Stimulated activated CD8-positive, alpha-beta memory T cell treated with anti-CD3 and anti-CD28 coated beads, Interleukin-4, amount 100 ng/mL, for 4 hours (primary cell): ENCODE results near the gene GOLPH3.

Experiments
- DNase-seq, 2 donors: peaks; one replicate each; pipeline ENCODE4 v3.0.0-alpha.2; 2020; ENCODE audit warnings: low read depth in 2 of 2, low spot score in 1 of 2

GOLPH3 gene

DNA sequence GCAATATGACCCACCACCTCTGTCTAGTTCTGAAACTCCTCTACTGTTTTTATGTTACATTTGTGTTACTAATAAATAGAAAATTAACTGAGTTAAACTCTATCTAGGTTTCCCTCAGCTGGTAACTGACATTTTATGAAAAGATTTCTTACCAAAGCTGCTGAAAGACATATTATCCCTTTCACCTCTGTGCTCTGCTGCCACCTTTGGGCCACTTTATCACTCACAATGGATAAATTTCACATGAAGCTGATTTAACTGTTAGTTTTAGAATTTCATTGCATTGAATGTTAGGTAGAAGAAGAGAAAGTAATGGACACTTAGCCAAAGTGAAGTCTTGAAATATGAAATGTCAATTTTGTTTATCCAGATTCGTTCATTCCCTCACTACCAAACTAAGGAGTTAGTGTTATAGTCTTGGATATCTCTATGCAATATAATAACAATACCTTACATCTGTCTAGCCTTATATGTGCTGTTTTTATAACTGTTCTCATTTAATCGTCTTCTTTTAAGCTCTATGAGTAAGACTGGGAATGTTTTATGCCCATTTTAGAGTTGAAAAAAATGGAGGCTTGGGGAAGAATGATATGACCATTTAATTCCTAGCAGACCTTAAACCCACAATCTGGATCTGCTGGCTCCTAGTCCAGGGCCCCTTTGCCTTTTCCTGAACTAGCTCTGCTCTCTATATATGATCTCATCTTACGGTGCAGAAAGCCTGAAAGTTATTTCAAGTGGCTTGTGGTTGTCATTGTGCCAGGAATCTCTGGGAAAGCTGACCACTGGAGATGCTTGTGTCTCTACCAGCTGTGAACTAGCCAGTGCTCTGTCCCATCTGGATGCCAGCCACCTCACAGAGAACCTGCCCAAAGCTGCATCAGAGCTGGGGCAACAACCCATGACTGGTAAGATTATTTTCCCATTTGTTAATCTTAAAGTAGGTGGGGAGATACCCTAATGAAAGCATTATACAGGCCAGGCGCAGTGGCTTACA lies 97.1 kb downstream of the GOLPH3 start:
- DNase-seq = no peak
